NCI-H524 (cell line): ENCODE measurements around the gene RERE.

Source experiments
- DNase-seq, 2 experiments: peaks; one replicate each; lab custom pipeline; 2025; lab: John Stamatoyannopoulos, UW

RERE gene

GRCh38 chr1:8349961-8350360 lies 467.5 kb downstream of the RERE start:
- DNase-seq: peak in 1 of 2 experiments; percentile 9

GRCh38 chr1:8349473-8349865 lies 468.0 kb downstream of the RERE start:
- no peak for DNase-seq

GRCh38 chr1:8348777-8349472 lies 468.5 kb downstream of the RERE start:
- DNase-seq: peak; percentile 13 to 51

GRCh38 chr1:8348047-8348776 lies 469.2 kb downstream of the RERE start:
- DNase-seq: peak in 1 of 2 experiments; percentile 16

- DNase-seq: no peak
Measured at GRCh38 chr1:8347635-8348034, 469.8 kb downstream of the RERE start.

GRCh38 chr1:8345621-8346415 lies 471.6 kb downstream of the RERE start:
- no peak for DNase-seq

GRCh38 chr1:8344893-8345507 lies 472.4 kb downstream of the RERE start:
- no peak for DNase-seq

GRCh38 chr1:8343464-8344001 lies 473.9 kb downstream of the RERE start:
- DNase-seq: no peak

- no peak for DNase-seq
Measured at GRCh38 chr1:8343044-8343443, 474.4 kb downstream of the RERE start.

GRCh38 chr1:8342325-8342724 lies 475.1 kb downstream of the RERE start:
- peak in 1 of 2 experiments; percentile 21 for DNase-seq

GRCh38 chr1:8340448-8340847 lies 477.0 kb downstream of the RERE start:
- no peak for DNase-seq

GRCh38 chr1:8339203-8339600 lies 478.2 kb downstream of the RERE start:
- DNase-seq: no peak

- no peak for DNase-seq
Measured at GRCh38 chr1:8338526-8339202, 478.8 kb downstream of the RERE start.

GRCh38 chr1:8337776-8338525 lies 479.5 kb downstream of the RERE start:
- no peak for DNase-seq

- DNase-seq: no peak
Measured at GRCh38 chr1:8335246-8335645, 482.2 kb downstream of the RERE start.

GRCh38 chr1:8334106-8334851 lies 483.2 kb downstream of the RERE start:
- DNase-seq: no peak

GRCh38 chr1:8333246-8333987 lies 484.0 kb downstream of the RERE start:
- DNase-seq: no peak

- no peak for DNase-seq
Measured at GRCh38 chr1:8332806-8333205, 484.6 kb downstream of the RERE start.
